GM19397 (cell line): Measurements from ENCODE around the gene SLC13A1.
"Not testable (repeated sequence)": the region's sequence is repeated elsewhere in the genome, so short reads cannot be mapped to it uniquely, and the experiment has no call there.

Experiments used
- ATAC-seq: cut with Tn5 transposase; IDR thresholded peaks from one replicate; pipeline ENCODE4 v1.9.1; 2021; ENCODE audit warnings: mild to moderate bottlenecking, moderate library complexity; ENCODE audit not compliant: unreplicated experiment

The SLC13A1 gene

DNA sequence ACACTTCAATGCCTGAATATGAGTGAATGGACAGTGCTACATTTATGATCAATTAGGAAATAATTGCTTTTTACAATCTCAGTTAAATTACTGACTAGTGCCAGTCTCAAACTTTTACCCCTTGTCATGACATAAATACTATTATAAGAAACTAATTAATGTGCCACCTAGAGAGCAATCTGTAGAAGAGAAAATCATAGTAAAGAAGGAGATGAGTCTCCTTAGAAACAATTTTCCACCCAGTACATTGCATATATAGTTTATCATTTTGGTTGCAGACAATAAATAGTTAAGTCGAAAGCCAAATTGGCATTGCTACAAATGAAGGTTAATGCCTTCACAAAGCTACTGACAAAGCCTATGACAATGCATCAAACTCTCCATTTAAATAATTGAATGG, 68.6 kb downstream of the SLC13A1 start:
- ATAC-seq = no peak

DNA sequence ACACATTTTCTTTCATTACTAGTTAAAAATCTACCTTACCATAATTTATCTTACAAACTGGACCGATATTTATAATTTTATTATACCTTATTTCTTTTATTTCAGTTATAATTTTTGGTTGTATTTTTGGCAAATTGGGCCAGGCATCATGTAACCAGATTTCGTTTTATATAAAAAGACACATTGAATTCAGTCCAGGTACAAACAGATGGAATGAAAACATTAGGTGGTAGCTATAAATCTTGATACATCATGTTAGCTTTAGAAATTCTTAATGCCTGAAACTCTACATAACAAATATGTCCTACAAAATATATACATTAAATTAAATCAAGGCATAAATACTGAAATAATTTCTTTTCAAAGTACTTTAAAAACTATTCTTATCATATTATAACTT, 73.1 kb downstream of the SLC13A1 start:
- ATAC-seq = no peak

DNA sequence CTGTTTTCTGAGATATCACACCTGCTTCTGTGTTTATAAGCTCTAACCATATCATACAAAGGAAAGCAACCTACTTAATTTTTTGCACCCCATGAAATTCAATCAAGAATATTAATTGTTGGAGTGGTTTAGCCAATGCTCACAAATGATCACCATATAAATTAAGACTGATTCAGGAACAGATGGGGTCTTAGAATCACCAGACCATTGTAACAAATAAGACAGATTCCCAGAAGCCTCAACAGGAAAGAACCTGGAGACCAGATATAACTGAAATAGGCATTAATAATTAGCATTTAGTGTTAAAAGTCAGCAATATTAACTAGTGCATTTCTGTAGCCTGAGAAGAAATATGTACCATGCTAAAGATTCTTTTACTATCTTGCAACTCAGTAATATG, 73.6 kb downstream of the SLC13A1 start:
- no peak for ATAC-seq

DNA sequence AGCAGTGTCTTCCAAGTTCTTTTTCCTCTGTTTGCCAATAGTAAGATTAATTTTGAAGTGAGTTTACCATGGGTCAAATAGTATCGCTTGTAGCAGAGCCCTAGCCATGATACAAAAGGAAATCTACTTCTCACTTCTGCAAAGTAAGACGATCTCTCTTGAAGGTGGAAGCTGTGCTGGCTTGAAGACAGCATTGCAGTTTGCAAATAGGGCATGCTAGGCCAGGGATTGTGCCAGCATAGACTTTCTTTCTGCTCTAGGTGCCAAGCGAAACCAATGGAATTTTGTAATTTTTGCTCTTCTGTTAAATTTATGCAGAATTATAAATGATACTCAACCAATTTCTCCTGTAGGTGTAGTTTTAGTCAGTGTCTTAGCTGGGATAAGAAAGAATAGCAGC, 74.5 kb downstream of the SLC13A1 start:
- no peak for ATAC-seq

DNA sequence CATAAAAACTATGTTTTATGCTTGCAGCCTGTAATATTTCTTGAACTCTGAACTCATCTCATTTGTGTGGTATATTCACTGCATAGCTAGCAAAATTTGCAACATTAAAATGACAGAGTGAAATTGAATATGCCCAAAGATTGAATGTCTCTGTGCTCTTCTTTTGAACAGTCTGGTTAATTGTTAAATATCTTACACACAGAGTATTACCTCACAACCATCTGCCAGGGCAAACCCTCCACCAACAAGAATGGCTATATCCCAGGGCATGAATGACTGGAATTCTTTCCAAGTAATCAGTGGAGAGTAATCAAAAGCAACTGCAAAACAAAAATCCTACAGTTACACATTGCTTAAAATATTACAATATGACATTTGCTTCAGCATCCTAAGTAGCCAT, 76.9 kb downstream of the SLC13A1 start:
- ATAC-seq = no peak

DNA sequence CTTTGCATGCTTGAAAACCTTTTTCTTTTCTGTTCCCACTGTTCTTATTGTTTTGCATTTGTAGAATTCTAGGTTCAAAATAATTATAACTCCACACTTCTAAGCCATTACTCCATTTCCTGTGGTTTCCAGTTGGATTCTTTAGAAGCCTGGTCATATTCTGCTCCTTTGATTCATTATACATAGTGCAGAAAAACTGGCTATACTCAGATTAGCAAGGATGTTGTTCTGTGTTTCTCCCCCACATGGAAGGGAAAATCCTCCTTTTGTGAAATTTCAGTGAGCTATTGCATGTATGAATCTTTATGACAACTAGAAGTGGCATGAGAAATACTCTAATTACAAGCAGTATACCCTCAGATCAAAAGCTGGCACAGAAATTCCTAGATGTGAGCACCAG, 79.5 kb downstream of the SLC13A1 start:
- no peak for ATAC-seq

DNA sequence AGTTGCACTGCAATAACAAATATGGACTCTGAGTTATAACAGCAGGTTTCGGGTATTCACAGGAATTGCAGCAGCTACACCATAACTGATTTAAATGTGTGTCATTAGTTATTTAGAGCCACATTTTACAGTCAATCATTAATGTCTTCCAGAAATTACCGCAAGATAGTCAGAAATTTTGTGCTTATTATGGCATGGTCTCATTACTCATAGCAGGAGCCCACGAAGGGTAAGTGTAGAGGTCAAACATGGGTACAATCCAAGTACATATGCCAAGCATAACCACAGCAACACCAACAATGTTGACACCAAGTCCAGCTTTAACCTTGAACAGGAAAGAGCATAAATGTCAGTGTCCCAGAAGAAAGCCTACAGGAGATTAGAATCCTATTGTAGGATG, 84.4 kb downstream of the SLC13A1 start:
- ATAC-seq = no peak

DNA sequence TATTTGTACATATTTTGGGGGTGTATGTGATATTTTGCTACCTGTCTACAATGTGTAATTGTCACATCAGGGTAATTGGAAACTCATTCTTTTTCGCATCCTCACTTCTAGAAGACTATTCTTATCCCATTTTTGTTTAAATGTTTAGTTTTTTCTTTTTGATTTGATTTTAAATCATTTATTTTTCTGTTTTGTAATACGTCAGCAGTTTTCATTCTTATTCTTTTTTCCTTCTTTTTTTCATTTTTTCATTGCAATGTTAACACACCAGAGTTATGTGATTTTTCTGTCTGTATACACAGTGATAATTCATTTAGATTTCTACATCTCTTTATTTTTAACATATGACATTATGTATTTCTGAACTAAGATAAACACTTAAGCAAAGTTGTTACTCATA, 85.5 kb downstream of the SLC13A1 start:
- no peak for ATAC-seq

DNA sequence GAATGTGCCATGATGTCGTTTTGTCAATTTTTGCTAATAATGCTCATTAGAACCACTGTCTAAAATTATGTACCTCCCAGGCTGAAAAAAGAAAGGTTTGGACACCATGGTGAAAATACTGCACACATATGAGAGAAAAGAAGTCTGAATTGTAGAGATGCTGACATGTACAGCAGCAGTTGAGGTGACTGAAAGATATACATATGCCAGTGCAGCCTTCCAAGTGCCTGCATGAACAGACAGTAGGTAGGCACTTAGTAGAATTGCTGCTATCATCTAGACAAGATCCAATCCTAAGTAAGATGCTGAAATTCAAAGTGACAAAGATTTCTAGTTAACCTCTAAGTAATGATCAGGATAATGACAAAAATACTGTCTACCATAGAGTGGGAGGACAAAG, 86.9 kb downstream of the SLC13A1 start:
- no peak for ATAC-seq

DNA sequence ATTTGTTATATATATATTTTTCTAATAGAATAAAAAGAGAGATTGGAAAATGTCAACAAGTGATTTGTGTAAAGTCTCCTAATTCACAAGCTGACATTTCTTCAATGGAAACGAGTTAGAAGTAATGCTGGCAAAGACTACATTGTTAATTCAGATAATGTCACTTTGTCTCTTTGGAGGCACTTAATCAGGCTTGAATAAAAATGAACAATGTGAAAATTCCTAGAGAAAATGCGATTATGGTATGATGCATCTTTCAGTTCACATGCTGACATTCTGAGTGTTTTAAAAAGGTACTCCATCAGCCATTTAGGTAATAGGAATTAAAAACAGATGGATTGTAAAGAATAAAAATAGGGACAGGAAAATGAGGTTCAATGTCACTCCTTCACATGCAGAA, 100.1 kb downstream of the SLC13A1 start:
- no peak for ATAC-seq

DNA sequence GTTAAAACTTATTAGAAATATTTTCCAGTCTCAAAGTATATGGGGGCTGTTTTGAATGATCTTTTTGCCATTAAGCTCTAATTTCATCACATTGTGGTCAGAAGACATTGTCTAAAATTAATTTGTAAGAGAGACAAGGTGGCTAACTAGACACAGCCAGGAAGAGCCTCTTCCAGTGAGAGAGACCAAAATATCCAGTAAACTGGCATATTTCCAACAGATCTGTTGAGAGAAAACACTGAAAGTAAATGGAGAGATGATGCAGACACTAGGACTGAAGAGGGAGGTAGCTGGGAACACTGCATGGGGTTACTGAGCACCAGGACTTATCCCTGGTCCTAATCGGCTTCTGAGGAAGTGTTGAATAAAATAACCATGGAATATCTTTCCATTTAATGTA, 102.8 kb downstream of the SLC13A1 start:
- ATAC-seq = no peak

DNA sequence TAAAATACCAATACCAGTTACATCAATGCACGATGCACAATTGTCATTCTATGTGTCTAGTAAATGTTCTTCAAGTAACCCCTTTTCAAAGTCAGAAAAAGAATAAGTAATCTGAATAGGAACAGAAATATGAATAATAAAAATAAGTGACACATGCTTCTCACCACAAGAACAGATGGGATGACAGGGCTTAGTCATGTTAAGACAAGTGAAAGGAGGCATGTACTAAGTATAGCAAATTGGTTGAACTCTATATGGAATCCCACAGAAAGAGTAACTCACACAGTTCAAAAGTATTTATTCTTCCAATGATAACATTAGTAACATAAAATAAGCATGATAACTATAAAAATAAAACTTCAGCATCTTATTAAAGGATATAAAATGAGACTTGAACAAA, 103.3 kb downstream of the SLC13A1 start:
- ATAC-seq = no peak

DNA sequence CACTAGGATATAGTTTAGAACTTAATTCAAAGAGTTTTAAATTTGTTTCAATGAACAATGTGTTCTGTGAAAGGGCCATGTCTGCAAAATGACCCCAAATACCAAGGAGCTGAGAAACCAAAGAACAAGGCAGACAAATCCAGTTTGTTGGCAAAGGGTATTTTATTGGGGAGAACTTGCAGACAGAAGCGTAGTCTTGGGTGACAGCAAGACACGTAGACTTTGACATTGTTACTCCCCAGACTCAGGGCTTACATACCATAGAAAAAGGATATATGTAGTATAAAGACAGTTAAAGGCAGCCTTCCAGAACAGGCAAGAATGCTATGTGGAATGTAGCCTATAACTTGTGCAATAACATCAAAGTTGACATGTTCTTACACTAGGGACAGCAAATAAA, 109.3 kb downstream of the SLC13A1 start:
- ATAC-seq = no peak

DNA sequence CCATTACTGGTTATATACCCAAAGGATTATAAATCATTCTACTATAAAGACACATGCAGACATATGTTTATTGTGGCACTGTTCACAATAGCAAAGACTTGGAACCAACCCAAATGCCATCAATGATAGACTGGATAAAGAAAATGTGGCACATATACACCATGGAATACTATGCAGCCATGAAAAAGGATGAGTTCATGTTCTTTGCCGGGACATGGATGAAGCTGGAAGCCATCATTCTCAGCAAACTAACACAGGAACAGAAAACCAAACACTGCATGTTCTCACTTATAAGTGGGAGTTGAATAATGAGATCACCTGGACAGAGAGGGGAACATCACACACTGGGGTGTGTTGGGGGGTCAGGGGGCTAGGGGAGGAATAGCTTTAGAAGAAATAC, 112.9 kb downstream of the SLC13A1 start:
- not testable (repeated sequence) for ATAC-seq

DNA sequence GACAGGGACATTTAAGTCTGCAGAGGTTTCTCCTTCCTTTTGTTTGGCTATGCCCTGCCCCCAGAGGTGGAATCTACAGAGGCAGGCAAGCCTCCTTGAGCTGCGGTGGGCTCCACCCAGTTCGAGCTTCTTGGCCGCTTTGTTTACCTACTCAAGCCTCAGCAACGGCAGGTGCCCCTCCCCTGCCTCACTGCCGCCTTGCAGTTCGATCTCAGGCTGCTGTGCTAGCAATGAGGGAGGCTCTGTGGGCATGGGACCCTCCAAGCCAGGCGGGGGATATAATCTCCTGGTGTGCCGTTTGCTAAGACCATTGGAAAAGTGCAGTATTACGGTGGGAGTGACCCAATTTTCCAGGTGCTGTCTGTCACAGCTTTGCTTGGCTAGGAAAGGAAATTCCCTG, 114.9 kb downstream of the SLC13A1 start:
- not testable (repeated sequence) for ATAC-seq

DNA sequence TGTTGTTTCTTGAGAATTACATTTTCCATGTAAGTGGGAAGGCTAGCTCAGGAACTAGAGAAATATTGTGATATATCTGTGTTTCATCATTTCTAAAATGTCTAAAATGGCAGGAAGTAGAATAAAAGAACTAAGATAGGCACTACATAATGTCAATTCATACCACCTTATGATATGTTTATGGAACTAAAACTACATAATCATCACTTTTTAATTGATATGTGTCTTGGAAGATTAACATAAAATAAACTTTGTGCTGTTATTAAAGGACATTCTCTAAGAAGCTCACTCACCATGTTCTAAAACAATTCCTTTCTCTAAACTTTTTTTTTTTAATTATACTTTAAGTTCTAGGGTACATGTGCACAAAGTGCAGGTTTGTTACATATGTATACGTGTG, 120.7 kb downstream of the SLC13A1 start:
- no peak for ATAC-seq

DNA sequence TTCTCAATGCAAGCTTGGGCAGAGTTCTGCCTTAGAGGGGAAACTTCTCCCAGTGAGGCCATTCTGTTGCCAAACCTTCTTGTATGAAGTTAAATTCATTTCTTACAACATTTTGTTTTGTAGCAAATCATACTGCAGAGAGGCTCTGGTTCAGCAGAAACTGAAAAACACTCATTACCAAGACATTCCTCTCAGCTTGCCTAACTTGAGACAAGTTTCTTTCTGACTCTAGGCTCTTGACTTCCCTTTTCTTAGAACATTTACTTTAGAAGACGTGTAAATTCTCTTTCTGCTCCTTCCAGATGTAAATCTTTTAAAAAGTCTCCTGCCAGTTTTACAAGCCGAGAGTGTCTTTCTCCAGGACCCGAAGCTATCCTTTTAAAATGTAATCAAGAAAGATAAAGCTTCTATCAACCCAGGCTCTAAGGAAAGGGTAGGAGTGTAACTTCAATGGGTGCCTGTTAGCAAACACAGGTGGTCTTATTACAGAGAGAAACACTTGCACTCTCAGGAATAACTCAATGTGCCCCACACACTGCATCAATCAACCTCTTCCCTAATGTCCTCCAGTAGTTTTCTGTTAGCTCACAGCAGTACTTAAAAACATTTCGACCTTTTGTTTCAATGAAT, 123.8 kb downstream of the SLC13A1 start:
- ATAC-seq = no peak

DNA sequence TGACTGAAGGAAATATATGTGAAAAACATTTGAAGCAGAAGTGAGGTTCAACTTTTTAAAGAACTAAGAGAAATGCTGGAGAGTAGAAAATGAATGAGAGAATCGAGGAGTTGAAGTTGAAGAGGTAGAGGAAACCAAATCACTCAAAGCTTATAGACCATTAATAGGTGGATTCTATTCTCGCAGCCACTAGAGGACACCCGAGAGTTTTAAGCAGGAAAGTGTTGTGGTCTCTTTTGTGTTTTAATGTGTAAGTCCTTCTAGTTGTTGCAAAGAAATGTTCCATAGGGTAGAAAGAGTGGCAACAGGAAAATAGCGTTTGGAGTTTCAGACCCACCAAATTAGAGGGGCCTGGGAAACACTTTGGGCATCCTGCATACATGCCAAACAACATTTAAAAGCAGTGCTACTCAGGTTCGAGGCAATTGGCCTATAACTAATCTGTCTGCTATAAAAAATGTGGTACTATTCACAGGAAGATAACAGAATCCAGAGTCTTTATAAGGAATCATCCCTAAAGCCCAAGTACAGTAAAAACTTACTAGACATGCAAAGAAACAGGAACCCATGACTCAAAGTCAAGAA, 129.0 kb downstream of the SLC13A1 start:
- ATAC-seq = no peak

DNA sequence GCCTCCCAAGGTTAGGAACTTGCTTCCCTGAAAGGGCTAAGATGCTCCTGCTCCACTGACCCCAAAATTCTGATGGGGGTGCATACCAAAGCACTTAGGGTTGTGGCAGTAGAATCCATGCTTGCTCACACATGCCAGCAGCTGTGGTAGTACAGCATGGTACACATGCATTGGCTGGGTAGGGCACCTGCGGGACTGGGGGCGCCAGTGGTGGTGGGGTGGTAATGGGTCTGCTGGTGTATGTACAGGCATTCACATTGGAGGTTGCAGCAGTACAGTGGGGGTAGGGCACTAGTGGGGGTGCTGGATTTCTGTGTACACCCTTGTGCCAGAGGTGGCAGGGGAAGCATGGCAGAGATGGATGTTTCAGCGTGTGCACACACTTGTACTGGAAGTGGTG, 132.0 kb downstream of the SLC13A1 start:
- ATAC-seq = no peak
